NT2/D1 (cell line): ENCODE results near the gene TSPAN31.

Experiments
- SUZ12 ChIP-seq: IDR thresholded peaks from 2 replicates; pipeline ENCODE4 v1.6.1; 2011; ENCODE audit not compliant: insufficient read length, insufficient read depth; ENCODE audit errors: extremely low read depth
- YY1 ChIP-seq: IDR thresholded peaks from 2 replicates; pipeline ENCODE4 v1.6.1; 2011; ENCODE audit not compliant: insufficient read length, insufficient read depth
- ZNF274 ChIP-seq: IDR thresholded peaks from 2 replicates; pipeline ENCODE4 v1.6.1; 2011; ENCODE audit warnings: mild to moderate bottlenecking, low read depth, low read length

- TF ChIP-seq ZNF274 (no peak), YY1 (no peak), SUZ12 (no peak)
These were observed 21.9 kb upstream of the TSPAN31 start for GRCh38 chr12:57722716-57723629.
